HepG2 (cell line): Measurements from ENCODE around the gene DNAL4. TPM values are rescaled to one million over a fixed set of nuclear protein-coding genes. Genes with fewer than 3 reads are reported as not detected.

Experiments
- CEBPZ ChIP-seq: IDR thresholded peaks from 2 replicates; pipeline ENCODE4 v1.6.1; 2012; ENCODE audit warnings: low read length, improper control_type of control experiment
- GATAD1 ChIP-seq: IDR thresholded peaks from 2 replicates; pipeline ENCODE4 v1.6.1; 2016; ENCODE audit warnings: missing genetic modification reagents, missing compliant biosample characterization
- JUND ChIP-seq: sonication (generic); formaldehyde crosslinking; IDR thresholded peaks from 2 replicates; pipeline ENCODE4 v1.8.0; 2022; ENCODE audit warnings: mild to moderate bottlenecking, missing genetic modification reagents
- PRPF4 ChIP-seq: fragments of 200-400 bp; formaldehyde crosslinking; IDR thresholded peaks from 2 replicates; pipeline ENCODE4 v1.6.1; 2016; ENCODE audit warnings: low read length, low read depth; ENCODE audit not compliant: poor library complexity, severe bottlenecking
- SCMH1 ChIP-seq: sonication (generic); formaldehyde crosslinking; IDR thresholded peaks from 2 replicates; pipeline ENCODE4 v1.9.0; 2021; ENCODE audit warnings: missing genetic modification reagents, mild to moderate bottlenecking, borderline replicate concordance
- THYN1 ChIP-seq: sonication (generic); formaldehyde crosslinking; IDR thresholded peaks from 2 replicates; pipeline ENCODE4 v1.8.1; 2023; ENCODE audit warnings: low read depth, mild to moderate bottlenecking, moderate library complexity, missing genetic modification reagents, borderline replicate concordance
- ZNF143 ChIP-seq: sonication (generic); formaldehyde crosslinking; IDR thresholded peaks from 2 replicates; pipeline ENCODE4 v1.4.0; 2020; ENCODE audit warnings: missing genetic modification reagents
- ZNF281 ChIP-seq: sonication (generic); formaldehyde crosslinking; IDR thresholded peaks from 2 replicates; pipeline ENCODE4 v1.4.0; 2020; ENCODE audit warnings: missing genetic modification reagents, borderline replicate concordance
- ZNF296 ChIP-seq: sonication (generic); formaldehyde crosslinking; conservative IDR thresholded peaks from 2 replicates; pipeline ENCODE4 v1.5.0; 2020; ENCODE audit warnings: mild to moderate bottlenecking, missing genetic modification reagents
- polyA plus RNA-seq, 8 experiments: library from polyadenylated mRNA; depleted of rRNA in 3 of 8; stranded (reverse) in 7 of 8; unstranded in 1 of 8; fragments of >200 nt; fragmentation: Illumina TruSeq in 4 of 8; extraction: Trizol in 4 of 8; gene quantifications; 2 replicates each; pipeline versions ENCODE4 v1.2.1 to v1.2.3, GENCODE V29; 2011 to 2016; ENCODE audit warnings: low read depth in 4 of 8, missing spikeins in 1 of 8, mixed read lengths in 1 of 8; ENCODE audit not compliant: insufficient read depth in 1 of 8
- total RNA-seq, 5 experiments: library from RNA; depleted of rRNA; stranded (reverse); fragments of >200 nt; fragmentation: Illumina TruSeq; extraction: Trizol; gene quantifications; 2 replicates each; pipeline ENCODE4 v1.2.3, GENCODE V29; 2016; ENCODE audit warnings: low read depth in 1 of 5
- TF ChIP-seq, protein P1 (sequence below), 2 experiments: sonication (generic) in 1 of 2; formaldehyde crosslinking in 1 of 2; IDR thresholded peaks; 2 replicates each; pipeline versions ENCODE4 v1.4.0 to v1.6.1; 2018 to 2020; ENCODE audit warnings: missing genetic modification reagents in 2 of 2, borderline replicate concordance in 1 of 2, low read depth in 1 of 2, mild to moderate bottlenecking in 1 of 2, missing biosample characterization in 1 of 2
- TF ChIP-seq, protein P2 (sequence below): IDR thresholded peaks from 2 replicates; pipeline ENCODE4 v1.6.1; 2018; ENCODE audit warnings: missing genetic modification reagents, mild to moderate bottlenecking, missing compliant biosample characterization
- TF ChIP-seq, protein P3 (sequence below): sonication (generic); formaldehyde crosslinking; IDR thresholded peaks from 2 replicates; pipeline ENCODE4 v1.5.1; 2020; ENCODE audit warnings: mild to moderate bottlenecking, missing genetic modification reagents, borderline replicate concordance

Gene DNAL4
- total and polyA plus RNA-seq, 2 of the 13 experiments (the other 11 are each of a cell fraction or from before 2014, with no cell fraction given): 8.0 to 10.7 TPM

DNA sequence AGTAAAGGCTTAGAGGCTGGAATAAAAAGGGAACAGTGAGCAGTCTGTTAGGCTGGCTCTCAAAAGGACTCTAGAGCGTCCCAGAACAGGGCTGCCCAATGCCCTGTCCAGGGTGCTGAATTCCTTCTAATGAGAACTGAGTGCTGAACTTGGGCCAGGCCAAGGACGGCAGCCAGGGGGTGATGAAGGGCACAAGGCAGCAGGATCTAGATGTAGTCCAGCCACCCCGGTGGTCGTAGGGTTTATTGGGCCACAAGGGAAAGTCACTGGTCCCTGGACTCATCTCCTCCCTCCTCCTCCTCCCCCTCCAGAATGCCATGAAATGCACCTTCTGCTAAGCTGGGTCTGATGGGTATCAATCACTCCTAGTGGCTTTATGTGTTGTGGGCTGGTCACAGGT lies 30.6 kb upstream of the DNAL4 start (continued):
- TF ChIP-seq CEBPZ: no peak
- TF ChIP-seq, protein P1, sequence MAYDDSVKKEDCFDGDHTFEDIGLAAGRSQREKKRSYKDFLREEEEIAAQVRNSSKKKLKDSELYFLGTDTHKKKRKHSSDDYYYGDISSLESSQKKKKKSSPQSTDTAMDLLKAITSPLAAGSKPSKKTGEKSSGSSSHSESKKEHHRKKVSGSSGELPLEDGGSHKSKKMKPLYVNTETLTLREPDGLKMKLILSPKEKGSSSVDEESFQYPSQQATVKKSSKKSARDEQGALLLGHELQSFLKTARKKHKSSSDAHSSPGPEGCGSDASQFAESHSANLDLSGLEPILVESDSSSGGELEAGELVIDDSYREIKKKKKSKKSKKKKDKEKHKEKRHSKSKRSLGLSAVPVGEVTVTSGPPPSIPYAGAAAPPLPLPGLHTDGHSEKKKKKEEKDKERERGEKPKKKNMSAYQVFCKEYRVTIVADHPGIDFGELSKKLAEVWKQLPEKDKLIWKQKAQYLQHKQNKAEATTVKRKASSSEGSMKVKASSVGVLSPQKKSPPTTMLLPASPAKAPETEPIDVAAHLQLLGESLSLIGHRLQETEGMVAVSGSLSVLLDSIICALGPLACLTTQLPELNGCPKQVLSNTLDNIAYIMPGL (CRISPR knock-in tag; IDR thresholded peaks at IDR 0.05; ENCODE audit: borderline replicate concordance in 1 of 2, low read depth in 1 of 2): peak in 1 of 2 experiments; percentile 55; a peak in 1 of 4 replicates
- TF ChIP-seq ZNF296 (CRISPR knock-in tag): 0 out of 2 replicates have a peak, but pooled peaks have one; percentile 34
- TF ChIP-seq ZNF281 (CRISPR knock-in tag): peak; percentile 42; the same call in 1 of the 2 replicates
- peak; percentile 51; the same call in 1 of the 2 replicates for TF ChIP-seq GATAD1 (CRISPR knock-in tag)
- TF ChIP-seq, protein P2, sequence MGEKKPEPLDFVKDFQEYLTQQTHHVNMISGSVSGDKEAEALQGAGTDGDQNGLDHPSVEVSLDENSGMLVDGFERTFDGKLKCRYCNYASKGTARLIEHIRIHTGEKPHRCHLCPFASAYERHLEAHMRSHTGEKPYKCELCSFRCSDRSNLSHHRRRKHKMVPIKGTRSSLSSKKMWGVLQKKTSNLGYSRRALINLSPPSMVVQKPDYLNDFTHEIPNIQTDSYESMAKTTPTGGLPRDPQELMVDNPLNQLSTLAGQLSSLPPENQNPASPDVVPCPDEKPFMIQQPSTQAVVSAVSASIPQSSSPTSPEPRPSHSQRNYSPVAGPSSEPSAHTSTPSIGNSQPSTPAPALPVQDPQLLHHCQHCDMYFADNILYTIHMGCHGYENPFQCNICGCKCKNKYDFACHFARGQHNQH (CRISPR knock-in tag): peak; percentile 89; the same call in 1 of the 2 replicates
- TF ChIP-seq JUND (CRISPR knock-in tag): peak; percentile 56; the same call in 1 of the 2 replicates
- no peak for TF ChIP-seq THYN1
- no peak for TF ChIP-seq PRPF4
- TF ChIP-seq, protein P3, sequence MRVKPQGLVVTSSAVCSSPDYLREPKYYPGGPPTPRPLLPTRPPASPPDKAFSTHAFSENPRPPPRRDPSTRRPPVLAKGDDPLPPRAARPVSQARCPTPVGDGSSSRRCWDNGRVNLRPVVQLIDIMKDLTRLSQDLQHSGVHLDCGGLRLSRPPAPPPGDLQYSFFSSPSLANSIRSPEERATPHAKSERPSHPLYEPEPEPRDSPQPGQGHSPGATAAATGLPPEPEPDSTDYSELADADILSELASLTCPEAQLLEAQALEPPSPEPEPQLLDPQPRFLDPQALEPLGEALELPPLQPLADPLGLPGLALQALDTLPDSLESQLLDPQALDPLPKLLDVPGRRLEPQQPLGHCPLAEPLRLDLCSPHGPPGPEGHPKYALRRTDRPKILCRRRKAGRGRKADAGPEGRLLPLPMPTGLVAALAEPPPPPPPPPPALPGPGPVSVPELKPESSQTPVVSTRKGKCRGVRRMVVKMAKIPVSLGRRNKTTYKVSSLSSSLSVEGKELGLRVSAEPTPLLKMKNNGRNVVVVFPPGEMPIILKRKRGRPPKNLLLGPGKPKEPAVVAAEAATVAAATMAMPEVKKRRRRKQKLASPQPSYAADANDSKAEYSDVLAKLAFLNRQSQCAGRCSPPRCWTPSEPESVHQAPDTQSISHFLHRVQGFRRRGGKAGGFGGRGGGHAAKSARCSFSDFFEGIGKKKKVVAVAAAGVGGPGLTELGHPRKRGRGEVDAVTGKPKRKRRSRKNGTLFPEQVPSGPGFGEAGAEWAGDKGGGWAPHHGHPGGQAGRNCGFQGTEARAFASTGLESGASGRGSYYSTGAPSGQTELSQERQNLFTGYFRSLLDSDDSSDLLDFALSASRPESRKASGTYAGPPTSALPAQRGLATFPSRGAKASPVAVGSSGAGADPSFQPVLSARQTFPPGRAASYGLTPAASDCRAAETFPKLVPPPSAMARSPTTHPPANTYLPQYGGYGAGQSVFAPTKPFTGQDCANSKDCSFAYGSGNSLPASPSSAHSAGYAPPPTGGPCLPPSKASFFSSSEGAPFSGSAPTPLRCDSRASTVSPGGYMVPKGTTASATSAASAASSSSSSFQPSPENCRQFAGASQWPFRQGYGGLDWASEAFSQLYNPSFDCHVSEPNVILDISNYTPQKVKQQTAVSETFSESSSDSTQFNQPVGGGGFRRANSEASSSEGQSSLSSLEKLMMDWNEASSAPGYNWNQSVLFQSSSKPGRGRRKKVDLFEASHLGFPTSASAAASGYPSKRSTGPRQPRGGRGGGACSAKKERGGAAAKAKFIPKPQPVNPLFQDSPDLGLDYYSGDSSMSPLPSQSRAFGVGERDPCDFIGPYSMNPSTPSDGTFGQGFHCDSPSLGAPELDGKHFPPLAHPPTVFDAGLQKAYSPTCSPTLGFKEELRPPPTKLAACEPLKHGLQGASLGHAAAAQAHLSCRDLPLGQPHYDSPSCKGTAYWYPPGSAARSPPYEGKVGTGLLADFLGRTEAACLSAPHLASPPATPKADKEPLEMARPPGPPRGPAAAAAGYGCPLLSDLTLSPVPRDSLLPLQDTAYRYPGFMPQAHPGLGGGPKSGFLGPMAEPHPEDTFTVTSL (CRISPR knock-in tag): no peak
- no peak for TF ChIP-seq SCMH1 (CRISPR knock-in tag)
- no peak for TF ChIP-seq ZNF143
